Dedifferentiated amniotic fluid mesenchymal stem cell (primary cell): Measurements from ENCODE around the gene KCNT1.

Source experiments
- DNase-seq: peaks from one replicate; pipeline ENCODE4 v3.0.0-alpha.2; 2016; ENCODE audit errors: extremely low spot score

Gene KCNT1

DNA sequence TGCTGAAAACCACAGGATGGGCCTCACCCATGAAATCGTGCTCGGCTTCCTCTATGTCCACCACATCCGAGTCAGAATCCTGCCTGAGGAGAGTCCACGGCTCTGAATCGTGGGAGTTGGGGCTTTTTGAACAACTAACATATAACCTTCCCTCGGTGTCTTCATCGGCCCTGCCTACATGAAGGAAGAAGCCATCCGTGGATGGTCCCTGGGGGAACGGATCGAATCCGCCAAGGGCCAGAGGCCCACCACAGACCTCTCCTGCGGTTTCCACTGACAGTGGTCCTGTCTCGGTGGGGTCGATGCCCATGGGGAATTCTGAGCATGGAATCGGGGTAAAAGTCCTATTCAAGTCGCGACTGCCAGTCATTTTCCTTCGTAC, 120.4 kb downstream of the KCNT1 start:
- DNase-seq = no peak

DNA sequence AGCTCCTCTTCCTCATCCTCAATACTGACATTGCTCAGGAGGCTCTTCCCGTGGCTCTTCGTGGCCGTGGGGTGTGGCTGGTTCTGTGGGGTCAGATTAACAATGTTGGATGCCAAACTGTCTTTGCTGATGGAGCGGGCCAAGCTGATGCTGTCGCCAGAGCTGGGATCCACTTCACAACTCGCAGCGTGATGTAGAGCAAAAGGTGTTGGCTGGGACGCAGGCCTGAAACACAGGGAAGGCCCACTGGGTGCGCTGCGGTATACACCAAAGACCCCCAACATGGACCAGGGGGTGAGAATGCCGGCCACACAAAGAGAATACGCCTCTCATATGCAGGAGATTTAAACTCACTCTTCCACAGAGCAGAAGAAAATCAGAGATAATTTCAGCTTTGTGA, 121.1 kb downstream of the KCNT1 start:
- no peak for DNase-seq

DNA sequence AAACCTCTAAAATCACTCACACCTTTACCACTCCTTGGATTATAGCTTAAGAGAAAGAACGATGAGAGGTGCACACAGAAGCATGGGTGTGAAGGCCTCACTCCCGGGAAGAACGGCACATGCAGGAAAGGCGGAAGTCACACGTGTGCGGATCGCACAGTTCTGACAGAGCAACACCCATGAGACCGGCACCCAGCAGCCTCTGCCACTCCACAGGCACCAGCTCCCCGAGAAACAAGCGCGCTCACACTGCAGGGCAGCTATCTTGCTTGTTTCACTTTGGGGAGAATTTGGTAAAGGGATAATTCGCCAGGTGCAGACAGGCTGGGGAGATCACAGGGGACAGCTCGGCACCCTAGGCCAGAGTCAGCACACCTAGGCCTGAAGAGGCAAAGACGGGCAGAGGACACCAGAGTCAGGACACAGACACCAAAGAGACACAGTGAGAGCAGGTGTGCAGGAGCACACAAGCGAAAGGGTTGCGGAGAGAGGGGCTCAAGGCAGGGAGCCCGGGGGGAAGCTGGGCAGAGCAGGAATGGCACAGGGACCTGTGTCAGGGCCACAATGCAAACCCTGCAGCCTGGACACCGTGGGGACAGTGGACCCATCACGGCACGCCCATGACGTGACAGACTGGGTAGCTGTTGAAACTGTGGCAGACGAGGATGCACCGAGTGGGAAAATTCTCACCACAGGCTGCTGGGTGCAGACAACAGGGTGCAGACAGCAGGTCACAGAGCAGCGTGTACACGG, 123.6 kb downstream of the KCNT1 start:
- DNase-seq = no peak

DNA sequence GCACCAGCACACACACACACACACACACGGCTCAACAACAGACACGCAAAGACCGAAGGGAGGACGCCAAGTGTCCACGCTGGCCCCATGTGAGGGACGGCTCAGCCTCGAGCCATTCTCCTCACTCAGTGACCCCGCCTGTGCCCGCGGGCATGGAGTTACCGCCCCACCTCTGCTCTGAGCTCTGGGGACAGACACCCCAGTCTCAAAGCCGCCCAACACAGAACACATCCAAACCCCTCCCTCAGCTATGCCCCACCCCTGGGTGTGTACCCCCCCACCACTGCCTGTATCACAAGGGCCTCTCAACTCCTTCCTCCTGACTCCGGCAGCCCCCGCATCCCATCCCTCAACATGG, 124.2 kb downstream of the KCNT1 start:
- DNase-seq = no peak

DNA sequence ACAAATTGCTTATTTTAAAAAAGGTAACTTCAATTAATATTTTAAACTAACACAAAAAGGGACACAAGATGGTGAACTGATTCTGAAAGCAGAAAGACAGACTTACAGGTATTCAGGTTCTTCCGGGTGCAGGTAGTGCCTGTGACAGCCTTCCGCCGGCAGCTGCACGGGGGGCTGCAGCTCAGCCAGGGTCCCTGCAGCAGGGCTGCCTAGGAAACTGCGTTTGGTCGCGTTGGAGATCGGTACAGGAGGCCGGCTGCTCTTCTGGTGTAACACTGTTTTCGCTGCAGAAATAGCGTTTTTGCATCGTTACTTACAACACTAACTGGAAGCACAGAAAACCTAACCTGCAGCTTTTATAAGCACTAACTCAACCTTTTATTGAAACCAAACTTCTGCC, 125.3 kb downstream of the KCNT1 start:
- DNase-seq = no peak

DNA sequence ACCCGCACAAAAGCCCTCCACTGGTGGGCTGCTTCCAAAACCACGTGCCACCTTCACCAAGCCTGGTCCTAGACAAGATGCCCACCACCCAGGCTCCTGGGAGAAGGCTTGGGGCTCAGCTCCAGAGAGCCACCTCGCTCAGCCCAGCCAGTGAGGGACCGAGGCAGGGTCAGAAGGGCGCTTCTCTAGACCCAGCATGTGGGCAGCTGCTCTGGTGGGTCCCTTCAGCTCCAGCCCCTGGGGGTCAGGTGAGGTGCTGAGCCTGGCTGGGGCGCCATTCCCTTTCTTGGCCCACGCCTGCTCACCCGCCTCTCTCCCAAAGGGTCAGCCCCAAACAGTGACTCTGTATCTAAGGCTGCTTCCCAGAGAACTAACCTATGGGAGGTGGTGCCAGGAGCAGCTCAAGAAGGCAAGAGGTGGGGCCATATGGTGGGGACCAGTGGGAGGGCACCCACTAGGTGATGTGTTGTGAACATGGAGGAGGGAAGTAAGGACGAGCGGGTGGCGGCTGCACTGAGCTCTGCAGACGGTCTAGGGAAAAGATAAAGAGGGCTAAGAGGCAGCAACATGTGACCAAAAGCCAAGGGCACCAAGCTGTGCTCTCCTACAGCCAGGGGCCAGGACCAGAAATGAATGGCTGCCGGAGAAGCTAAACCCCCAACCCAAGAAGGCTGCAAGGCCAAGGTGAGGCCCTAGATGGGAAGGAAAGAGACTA, 126.0 kb downstream of the KCNT1 start:
- DNase-seq = no peak

DNA sequence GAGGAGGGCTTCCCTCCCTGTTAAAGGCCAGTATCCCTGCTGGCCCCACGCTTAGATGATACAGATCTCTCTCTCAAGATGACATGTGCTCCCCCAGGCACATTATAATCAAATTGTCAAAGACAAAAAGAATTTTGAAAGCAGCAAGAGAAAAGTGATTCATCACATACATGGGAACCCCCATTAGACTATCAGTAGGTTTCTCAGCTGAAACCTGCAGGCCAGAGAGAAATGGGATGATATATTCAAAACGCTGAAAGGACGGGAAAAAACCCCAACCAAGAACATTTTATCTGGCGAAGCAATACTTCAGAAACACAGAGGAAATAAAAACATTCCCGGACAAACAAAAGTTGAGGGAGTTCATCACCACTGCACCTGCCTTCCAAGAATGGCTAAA, 126.7 kb downstream of the KCNT1 start:
- DNase-seq = no peak

DNA sequence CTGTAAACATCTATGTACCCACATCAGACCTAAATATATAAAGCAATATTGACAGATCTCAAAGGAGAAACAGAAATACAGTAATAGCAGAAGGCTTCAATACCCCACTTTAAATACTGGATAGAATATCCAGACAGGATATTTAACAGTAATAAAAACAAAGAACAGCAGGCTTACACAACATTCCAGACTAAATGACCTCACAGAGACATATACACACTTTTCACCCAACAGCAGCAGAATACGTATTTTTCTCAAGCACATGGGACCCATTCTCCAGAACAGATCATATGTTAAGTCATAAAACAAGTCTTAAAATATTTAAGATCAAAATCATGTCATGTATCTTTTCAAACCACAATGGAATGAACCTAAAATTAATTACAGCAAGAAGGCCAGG, 128.5 kb downstream of the KCNT1 start:
- no peak for DNase-seq

DNA sequence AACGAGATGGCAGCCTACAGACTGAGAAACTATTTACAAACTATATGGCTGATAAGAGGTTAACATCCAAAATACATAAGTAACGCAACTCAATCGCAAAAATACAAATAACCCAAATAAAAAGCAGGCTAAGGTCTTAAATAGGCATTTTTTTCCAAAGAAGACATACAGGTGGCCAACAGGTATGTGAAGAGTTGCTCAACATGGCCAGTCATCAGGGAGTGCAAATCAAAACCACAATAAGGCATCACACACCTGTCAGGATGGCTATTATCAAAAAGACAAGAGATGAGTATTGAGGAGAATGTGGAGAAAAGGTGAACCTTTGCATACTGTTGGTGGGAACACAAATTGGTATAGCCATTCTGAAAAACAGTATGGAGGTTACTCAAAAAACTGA, 131.9 kb downstream of the KCNT1 start:
- DNase-seq = no peak

DNA sequence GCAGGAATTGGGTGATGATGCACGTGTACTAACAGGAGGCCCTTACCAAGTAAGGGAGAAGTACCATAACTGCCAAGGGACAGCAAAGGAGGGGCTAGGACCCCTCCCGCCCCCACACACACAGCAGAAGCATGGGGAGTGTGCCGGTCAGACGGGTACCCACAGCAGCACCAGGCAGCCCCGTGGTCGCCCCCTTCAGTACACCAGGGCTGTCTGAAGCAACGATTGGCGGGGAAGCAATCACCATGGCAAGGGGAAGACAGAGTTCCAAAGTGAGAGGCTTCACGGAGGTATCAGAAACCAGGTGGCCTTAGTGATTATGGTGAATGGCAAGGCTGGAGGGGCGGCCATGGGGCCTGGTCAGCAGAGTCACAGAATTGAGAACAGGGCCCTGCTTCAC, 133.1 kb downstream of the KCNT1 start:
- no peak for DNase-seq

DNA sequence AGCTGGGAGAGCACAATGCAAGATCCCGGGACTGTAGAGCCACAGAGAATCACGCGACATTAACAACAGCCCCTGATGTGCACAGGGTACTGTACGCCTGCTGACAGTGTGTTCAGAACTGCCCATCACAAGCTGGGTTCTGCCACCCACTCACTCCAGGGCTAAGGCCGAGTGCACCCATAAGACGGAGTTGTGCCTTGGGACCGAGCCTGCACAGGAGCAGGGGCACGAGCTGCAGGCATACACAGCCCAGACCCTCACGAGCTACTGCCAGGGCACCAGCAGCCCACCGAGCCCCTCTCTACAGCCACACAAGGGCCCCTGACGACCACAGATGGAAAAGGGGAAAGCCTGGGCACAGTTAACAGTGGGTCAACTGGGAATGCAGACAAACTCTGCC, 137.5 kb downstream of the KCNT1 start:
- no peak for DNase-seq

DNA sequence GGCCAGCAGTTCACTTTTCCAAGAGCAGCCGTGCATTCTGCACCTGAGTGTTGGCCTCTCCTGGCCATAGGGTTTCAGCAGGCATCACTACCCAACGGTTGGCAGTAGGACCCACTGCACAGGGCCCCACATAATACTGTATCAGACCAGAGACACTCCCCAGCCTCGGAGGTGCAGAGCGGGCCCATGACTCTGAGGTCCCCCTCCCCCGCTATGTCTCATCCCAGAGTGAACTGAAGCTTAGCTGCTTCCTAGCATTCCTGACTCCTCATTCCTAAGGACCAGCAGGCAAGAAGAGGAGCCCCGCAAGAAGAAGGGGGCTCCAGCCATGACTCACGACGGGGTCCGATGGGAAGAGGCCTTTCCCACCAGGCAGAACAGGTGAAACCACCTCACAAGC, 138.1 kb downstream of the KCNT1 start:
- no peak for DNase-seq

DNA sequence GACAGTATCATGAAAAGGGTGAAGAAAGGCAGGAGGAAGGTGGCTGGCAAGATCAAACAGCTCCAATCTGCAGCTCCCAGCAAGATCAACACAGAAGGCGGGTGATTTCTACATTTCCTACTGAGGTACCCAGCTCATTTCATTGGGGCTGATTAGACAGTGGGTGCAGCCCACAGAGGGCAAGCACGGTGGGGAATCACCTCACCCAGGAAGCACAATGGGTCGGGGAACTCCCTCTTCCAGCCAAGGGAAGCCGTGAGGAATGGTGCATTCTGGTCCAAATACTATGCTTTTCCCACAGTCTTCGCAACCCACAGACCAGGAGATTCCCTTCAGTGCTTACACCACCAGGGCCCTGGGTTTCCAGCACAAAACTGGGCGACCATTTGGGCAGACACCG, 138.6 kb downstream of the KCNT1 start:
- no peak for DNase-seq
